RWPE1 (cell line): ENCODE results near the gene CAV1.
A peak's percentile ranks its signal among the peaks of the same experiment; 100 is the strongest.

Experiments
- CTCF ChIA-PET: fragments of 350-600 bp; sonication (Branson Sonifier 250); formaldehyde crosslinking; extraction: SDS; loops from one replicate; lab custom pipeline; 2021; lab: Yijun Ruan, JAX
- POLR2A ChIA-PET: fragments of 400-600 bp; formaldehyde crosslinking; extraction: SDS; loops from one replicate; lab custom pipeline; 2020; ENCODE audit warnings: antibody characterized with exemption; ENCODE audit not compliant: low non-redundant PET; lab: Yijun Ruan, JAX
- DNase-seq: peaks from one replicate; pipeline ENCODE4 v3.0.0; 2012; ENCODE audit warnings: low spot score
- H3K27ac ChIP-seq: fragments of 450-650 bp; 2 replicates; pipeline ENCODE4 v1.5.1; 2017
- TF ChIP-seq, protein P1 (sequence below): fragments of 450-650 bp; conservative IDR thresholded peaks from 2 replicates; pipeline ENCODE4 v1.5.1; 2017; ENCODE audit warnings: low read depth, mild to moderate bottlenecking

CAV1 gene

DNA sequence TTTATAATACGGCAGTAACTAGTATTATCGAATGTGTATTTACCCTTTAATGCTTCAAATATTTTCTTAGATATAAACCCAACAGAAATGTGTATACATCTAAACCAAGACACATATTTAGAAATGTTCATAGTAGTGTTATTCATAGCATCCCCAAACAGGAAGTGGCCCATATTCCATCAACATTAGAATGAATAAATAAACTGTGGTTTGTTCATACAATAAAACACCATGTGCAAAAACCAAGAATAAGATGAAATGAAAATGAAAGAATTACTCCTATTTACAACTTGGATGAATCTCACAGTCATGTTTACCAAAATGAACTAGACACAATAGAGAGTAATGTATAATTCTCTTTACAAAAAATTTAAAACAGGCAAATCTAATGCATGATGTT lies 34.5 kb upstream of the CAV1 start:
- ChIA-PET CTCF (no interaction called here), POLR2A (no interaction called here)
- H3K27ac ChIP-seq, result no peak overlapping the region
- DNase-seq, result no peak
- TF ChIP-seq, protein P1, sequence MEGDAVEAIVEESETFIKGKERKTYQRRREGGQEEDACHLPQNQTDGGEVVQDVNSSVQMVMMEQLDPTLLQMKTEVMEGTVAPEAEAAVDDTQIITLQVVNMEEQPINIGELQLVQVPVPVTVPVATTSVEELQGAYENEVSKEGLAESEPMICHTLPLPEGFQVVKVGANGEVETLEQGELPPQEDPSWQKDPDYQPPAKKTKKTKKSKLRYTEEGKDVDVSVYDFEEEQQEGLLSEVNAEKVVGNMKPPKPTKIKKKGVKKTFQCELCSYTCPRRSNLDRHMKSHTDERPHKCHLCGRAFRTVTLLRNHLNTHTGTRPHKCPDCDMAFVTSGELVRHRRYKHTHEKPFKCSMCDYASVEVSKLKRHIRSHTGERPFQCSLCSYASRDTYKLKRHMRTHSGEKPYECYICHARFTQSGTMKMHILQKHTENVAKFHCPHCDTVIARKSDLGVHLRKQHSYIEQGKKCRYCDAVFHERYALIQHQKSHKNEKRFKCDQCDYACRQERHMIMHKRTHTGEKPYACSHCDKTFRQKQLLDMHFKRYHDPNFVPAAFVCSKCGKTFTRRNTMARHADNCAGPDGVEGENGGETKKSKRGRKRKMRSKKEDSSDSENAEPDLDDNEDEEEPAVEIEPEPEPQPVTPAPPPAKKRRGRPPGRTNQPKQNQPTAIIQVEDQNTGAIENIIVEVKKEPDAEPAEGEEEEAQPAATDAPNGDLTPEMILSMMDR, result no peak

DNA sequence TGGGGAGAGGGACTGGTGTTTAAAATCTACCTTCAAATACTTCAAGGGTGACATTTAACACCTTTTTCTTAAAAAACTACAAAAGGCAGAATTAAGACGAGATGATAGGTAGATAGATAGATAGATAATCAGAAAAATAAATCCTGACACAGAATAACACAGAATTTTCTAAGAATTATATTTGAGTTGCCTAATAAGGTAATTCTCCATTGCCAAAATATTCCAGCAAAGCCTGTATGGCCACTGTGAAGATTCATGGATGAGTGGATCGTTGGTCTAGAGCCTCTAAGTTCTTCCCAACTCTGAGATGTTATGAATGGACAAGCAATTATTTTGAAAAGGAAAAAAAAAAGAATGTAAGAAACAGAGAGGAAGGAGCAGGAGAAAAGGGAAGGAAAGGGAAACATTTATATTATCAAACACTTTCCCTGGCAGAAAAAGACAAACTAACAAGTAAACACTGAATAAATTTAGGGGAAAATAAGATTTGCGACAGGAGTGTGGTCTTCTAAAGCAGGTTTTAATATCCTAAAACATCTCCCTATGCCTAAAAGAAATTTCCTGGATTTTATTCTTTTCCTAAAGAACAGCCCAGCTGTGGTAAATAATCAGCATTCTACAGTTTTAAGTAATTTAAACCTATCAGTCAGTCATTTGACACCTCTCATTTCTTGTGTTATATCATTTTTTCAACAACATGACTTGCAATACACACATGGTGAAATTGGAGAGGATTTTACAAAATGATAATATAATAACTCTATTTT lies 32.8 kb upstream of the CAV1 start:
- ChIA-PET POLR2A (no interaction called here), CTCF (no interaction called here)
- DNase-seq, result no peak
- TF ChIP-seq, protein P1, result no peak
- H3K27ac ChIP-seq, result no peak overlapping the region

DNA sequence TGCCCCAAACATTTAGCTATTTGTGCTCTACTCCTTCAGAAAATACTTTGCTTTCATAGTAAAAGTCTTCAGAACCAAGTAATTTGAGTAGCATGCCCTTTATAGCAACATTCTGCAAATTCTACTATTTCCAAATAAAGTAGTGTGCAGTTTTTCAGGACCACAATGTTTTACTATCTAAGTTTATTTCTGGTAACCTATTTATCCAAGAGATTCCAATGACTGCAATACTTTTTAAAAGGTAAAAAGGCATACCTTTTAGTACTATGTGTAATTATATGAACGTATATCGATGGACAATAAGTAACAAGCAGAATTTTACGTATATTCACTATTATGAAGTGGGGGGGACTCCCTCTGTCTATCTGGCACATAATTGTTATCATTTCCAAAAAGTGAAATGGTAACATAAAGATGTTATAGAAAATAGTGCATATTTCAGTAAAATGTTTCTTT lies 32.2 kb upstream of the CAV1 start:
- DNase-seq, result no peak
- POLR2A ChIA-PET, result no interaction called here
- CTCF ChIA-PET, result no interaction called here
- no peak overlapping the region for H3K27ac ChIP-seq
- TF ChIP-seq, protein P1, result no peak

DNA sequence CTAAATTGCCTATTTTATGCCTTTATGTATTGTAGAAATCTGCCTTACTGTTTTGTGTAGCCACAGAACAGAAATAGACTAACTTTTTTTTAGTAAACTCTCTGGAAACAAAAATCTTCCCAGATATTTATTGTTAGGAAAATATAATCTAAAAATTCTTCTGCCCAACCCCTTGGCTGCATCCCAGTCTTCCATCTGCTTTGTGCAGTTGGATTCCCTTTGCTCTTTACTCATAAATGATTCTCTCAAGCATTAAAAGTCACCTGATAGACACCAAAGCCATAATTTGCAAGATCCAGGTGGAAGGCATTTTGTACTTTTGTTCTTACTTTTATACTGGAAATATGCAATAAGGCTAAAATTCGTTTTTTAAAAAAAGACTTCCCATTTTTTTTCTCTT lies 31.4 kb upstream of the CAV1 start:
- H3K27ac ChIP-seq, result no peak overlapping the region
- POLR2A ChIA-PET, result no interaction called here
- TF ChIP-seq, protein P1, result no peak
- CTCF ChIA-PET, result no interaction called here
- DNase-seq, result no peak

DNA sequence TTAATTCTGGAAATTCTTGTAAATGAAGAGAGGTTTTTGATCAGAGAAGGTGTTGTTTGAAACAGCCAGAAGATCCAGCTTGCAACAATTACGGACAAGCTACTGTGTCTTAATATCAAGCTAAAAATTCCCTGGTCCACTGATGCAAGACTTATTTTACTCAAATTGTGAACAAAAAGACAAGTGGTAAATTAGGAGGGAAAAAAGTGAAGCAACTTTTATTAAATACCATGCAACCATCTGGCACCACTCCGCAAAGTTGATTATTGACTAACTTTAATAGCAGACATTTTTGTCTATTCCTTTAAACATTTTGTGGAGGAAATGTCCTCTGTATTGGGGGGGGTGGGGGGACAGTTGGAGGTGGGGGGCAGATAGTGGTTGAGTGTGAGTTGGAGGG lies 30.4 kb upstream of the CAV1 start:
- no peak overlapping the region for H3K27ac ChIP-seq
- DNase-seq, result no peak
- CTCF ChIA-PET, result interaction anchor here (0.7 kb wide), 2 partner anchors 32 to 73 kb away, joined by 3 read pairs; no protein-coding TSS in a partner anchor
- TF ChIP-seq, protein P1, result no peak
- POLR2A ChIA-PET, result no interaction called here

DNA sequence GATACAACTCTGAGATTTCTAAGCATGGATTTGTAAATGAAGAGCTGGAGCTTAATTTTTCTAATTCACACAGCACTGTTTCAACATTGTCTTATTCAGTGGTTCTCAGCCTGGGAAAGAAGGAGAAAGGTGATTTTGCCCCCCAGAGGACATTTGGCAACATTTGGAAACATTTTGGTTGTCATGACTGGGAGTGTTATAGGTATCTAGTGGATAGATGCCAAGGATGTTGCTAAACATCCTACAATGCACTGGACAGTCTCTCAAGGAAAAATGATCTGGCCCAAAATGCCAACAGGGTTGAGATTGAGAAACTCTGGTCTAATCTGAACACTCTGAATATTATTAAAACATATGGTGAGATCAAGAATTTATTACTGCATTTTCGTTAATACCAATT lies 29.1 kb upstream of the CAV1 start:
- TF ChIP-seq, protein P1, result no peak
- DNase-seq, result peak; percentile 46
- POLR2A ChIA-PET, result no interaction called here
- CTCF ChIA-PET, result interaction anchor here (0.6 to 1.6 kb wide), 3 partner anchors 30 to 144 kb away, joined by 3 to 4 read pairs (median 3); no protein-coding TSS in a partner anchor
- H3K27ac ChIP-seq, result no peak overlapping the region
